Right lobe of liver (tissue), 4 donors: ENCODE results near the gene FAM131B.

Experiments
- CTCF ChIP-seq, 4 donors: fragments of 200-600 bp in 3 of 4; fragments of 450-650 bp in 1 of 4; IDR thresholded peaks; one replicate each; pipeline versions ENCODE4 v1.5.1 to v1.8.0; 2016 to 2022; ENCODE audit warnings: antibody characterized with exemption in 4 of 4, mild to moderate bottlenecking in 2 of 4
- POLR2A ChIP-seq: fragments of 450-650 bp; IDR thresholded peaks from one replicate; pipeline ENCODE4 v1.6.1; 2017; ENCODE audit warnings: antibody characterized with exemption, mild to moderate bottlenecking
- donor health status: DM: no; HTN: no; CAD: no.
- donor health status: DM: no; HTN: no; CAD: no.
- donor health status: DM: no; HTN: yes; CAD: no.

GRCh38 chr7:143390104-143390772, 27.7 kb upstream of the FAM131B start:
- TF ChIP-seq CTCF (IDR thresholded peaks at IDR 0.05) (no peak), POLR2A (no peak)
